IMR-90 (cell line): ENCODE results near the gene MTUS2. TPM values are rescaled to one million over a fixed set of nuclear protein-coding genes. Genes with fewer than 3 reads are reported as not detected.

Experiments
- ATAC-seq: fragments of 200-7000 bp; cut with Tn5 transposase; 2 replicates; pipeline ENCODE4 v1.9.1; 2020; ENCODE audit warnings: low read depth, mild to moderate bottlenecking, moderate library complexity
- BruUV-seq: library from RNA; stranded (reverse); fragments of 400-500 nt; replicated peaks from 2 replicates; lab custom pipeline; 2021; lab: Mats Ljungman, UMichigan
- CTCF ChIA-PET: fragments of 300-600 bp; formaldehyde crosslinking; extraction: SDS; loops from one replicate; lab custom pipeline; 2021; ENCODE audit warnings: antibody characterized with exemption; lab: Yijun Ruan, JAX
- POLR2A ChIA-PET: fragments of 300-600 bp; sonication (Branson Sonifier 250); formaldehyde crosslinking; loops from one replicate; lab custom pipeline; 2022; ENCODE audit warnings: antibody characterized with exemption; ENCODE audit not compliant: unreplicated experiment; lab: Charles Lee
- DNase-seq: peaks from one replicate; pipeline ENCODE4 v3.0.0; 2013
- H2AFZ ChIP-seq: replicated peaks from 2 replicates; pipeline ENCODE3; 2013; ENCODE audit warnings: low read length, mild to moderate bottlenecking; ENCODE audit not compliant: poor library complexity
- H2AK5ac ChIP-seq: 2 replicates; pipeline ENCODE4 v1.6.1; 2013; ENCODE audit warnings: low read depth, low read length, inconsistent platforms
- H2AK9ac ChIP-seq: replicated peaks from 2 replicates; pipeline ENCODE3; 2013; ENCODE audit warnings: mild to moderate bottlenecking, low read depth, low read length, moderate library complexity; ENCODE audit not compliant: poor library complexity
- H2BK120ac ChIP-seq: 2 replicates; pipeline ENCODE4 v1.6.1; 2013; ENCODE audit warnings: low read depth, low read length, inconsistent platforms
- H2BK15ac ChIP-seq: 3 replicates; pipeline ENCODE4 v1.6.1; 2013; ENCODE audit warnings: low read depth, low read length, inconsistent platforms
- H2BK20ac ChIP-seq: 2 replicates; pipeline ENCODE4 v1.6.1; 2013; ENCODE audit warnings: low read depth, mild to moderate bottlenecking, inconsistent platforms, low read length, moderate library complexity
- H2BK5ac ChIP-seq: 2 replicates; pipeline ENCODE4 v1.6.1; 2013; ENCODE audit warnings: mild to moderate bottlenecking, low read depth, low read length, inconsistent platforms; ENCODE audit not compliant: poor library complexity, severe bottlenecking
- H3K14ac ChIP-seq: replicated peaks from 2 replicates; pipeline ENCODE4 v1.6.1; 2013; ENCODE audit warnings: low read depth, low read length, inconsistent platforms
- H3K18ac ChIP-seq: 2 replicates; pipeline ENCODE4 v1.6.1; 2013; ENCODE audit warnings: low read depth, low read length, control low read depth
- H3K23ac ChIP-seq: 2 replicates; pipeline ENCODE4 v1.6.1; 2013; ENCODE audit warnings: low read depth, low read length, inconsistent platforms
- H3K27ac ChIP-seq: 2 replicates; pipeline ENCODE4 v1.5.1; 2013; ENCODE audit warnings: mild to moderate bottlenecking, control low read depth, low read length; ENCODE audit not compliant: insufficient read depth
- H3K27me3 ChIP-seq: 2 replicates; pipeline ENCODE4 v1.6.1; 2013; ENCODE audit warnings: low read length; ENCODE audit not compliant: control insufficient read depth, insufficient read depth
- H3K36me3 ChIP-seq: 2 replicates; pipeline ENCODE4 v1.6.1; 2013; ENCODE audit warnings: low read length, mixed read lengths; ENCODE audit not compliant: control insufficient read depth, insufficient read depth
- H3K4ac ChIP-seq: 2 replicates; pipeline ENCODE4 v1.6.1; 2013; ENCODE audit warnings: low read depth, low read length, inconsistent platforms
- H3K4me1 ChIP-seq: 2 replicates; pipeline ENCODE4 v1.6.1; 2013; ENCODE audit warnings: low read length, mixed read lengths; ENCODE audit not compliant: control insufficient read depth, insufficient read depth
- H3K4me2 ChIP-seq: 2 replicates; pipeline ENCODE4 v1.6.1; 2013; ENCODE audit warnings: low read depth, mild to moderate bottlenecking, control low read depth, low read length, moderate library complexity
- H3K4me3 ChIP-seq: 2 replicates; pipeline ENCODE4 v1.5.1; 2013; ENCODE audit warnings: low read depth, mild to moderate bottlenecking, control low read depth, low read length, moderate library complexity; ENCODE audit not compliant: insufficient read depth
- H3K56ac ChIP-seq: 2 replicates; pipeline ENCODE4 v1.6.1; 2013; ENCODE audit warnings: low read length, inconsistent platforms; ENCODE audit not compliant: insufficient read depth; ENCODE audit errors: extremely low read depth
- H3K79me1 ChIP-seq, 2 experiments: 2 replicates each; pipeline ENCODE4 v1.6.1; 2013; ENCODE audit warnings: low read length in 2 of 2, inconsistent platforms in 1 of 2, low read depth in 1 of 2
- H3K9ac ChIP-seq: 2 replicates; pipeline ENCODE4 v1.6.1; 2013; ENCODE audit warnings: low read depth, low read length, control low read depth
- H3K9me1 ChIP-seq: 2 replicates; pipeline ENCODE4 v1.6.1; 2013; ENCODE audit warnings: low read length, inconsistent platforms; ENCODE audit not compliant: insufficient read depth
- H3K9me3 ChIP-seq: 2 replicates; pipeline ENCODE4 v1.6.1; 2013; ENCODE audit warnings: low read length; ENCODE audit not compliant: control insufficient read depth, insufficient read depth
- H4K20me1 ChIP-seq: 2 replicates; pipeline ENCODE4 v1.6.1; 2013; ENCODE audit warnings: low read length, inconsistent platforms; ENCODE audit not compliant: insufficient read depth
- H4K5ac ChIP-seq: 2 replicates; pipeline ENCODE4 v1.6.1; 2013; ENCODE audit warnings: mild to moderate bottlenecking, low read depth, low read length, control low read depth
- H4K8ac ChIP-seq, 2 experiments: 2 replicates each; pipeline ENCODE4 v1.6.1; 2013; ENCODE audit warnings: low read depth in 2 of 2, low read length in 2 of 2, control low read depth in 1 of 2, inconsistent platforms in 1 of 2
- H4K91ac ChIP-seq: 2 replicates; pipeline ENCODE4 v1.6.1; 2013; ENCODE audit warnings: low read depth, low read length, inconsistent platforms; ENCODE audit not compliant: insufficient read depth
- BHLHE40 ChIP-seq: fragments of 150-350 bp; IDR thresholded peaks from 2 replicates; pipeline ENCODE4 v1.6.1; 2016; ENCODE audit warnings: mild to moderate bottlenecking, low read depth, low read length
- CEBPB ChIP-seq: IDR thresholded peaks from 2 replicates; pipeline ENCODE4 v1.6.1; 2012; ENCODE audit warnings: low read depth, low read length, improper control_type of control experiment
- CHD1 ChIP-seq: IDR thresholded peaks from 2 replicates; pipeline ENCODE4 v1.6.1; 2012; ENCODE audit warnings: low read depth, low read length, improper control_type of control experiment
- ELK1 ChIP-seq: fragments of 150-350 bp; IDR thresholded peaks from 2 replicates; pipeline ENCODE4 v1.6.1; 2016; ENCODE audit warnings: low read depth, mild to moderate bottlenecking, low read length, moderate library complexity, borderline replicate concordance
- FOS ChIP-seq: fragments of 150-350 bp; IDR thresholded peaks from 2 replicates; pipeline ENCODE4 v1.6.1; 2016; ENCODE audit warnings: low read depth, low read length
- MAFK ChIP-seq: IDR thresholded peaks from 2 replicates; pipeline ENCODE4 v1.6.1; 2012; ENCODE audit warnings: low read depth, low read length, improper control_type of control experiment
- MAZ ChIP-seq: IDR thresholded peaks from 2 replicates; pipeline ENCODE4 v1.6.1; 2012; ENCODE audit warnings: low read depth, mild to moderate bottlenecking, low read length, improper control_type of control experiment, moderate library complexity, borderline replicate concordance
- MXI1 ChIP-seq: IDR thresholded peaks from 2 replicates; pipeline ENCODE4 v1.6.1; 2012; ENCODE audit warnings: low read depth, mild to moderate bottlenecking, low read length, moderate library complexity, borderline replicate concordance
- NFE2L2 ChIP-seq: fragments of 150-350 bp; IDR thresholded peaks from 2 replicates; pipeline ENCODE4 v1.6.1; 2016; ENCODE audit warnings: low read depth, mild to moderate bottlenecking, low read length
- RCOR1 ChIP-seq: IDR thresholded peaks from 2 replicates; pipeline ENCODE4 v1.6.1; 2012; ENCODE audit warnings: mild to moderate bottlenecking, low read length, improper control_type of control experiment; ENCODE audit not compliant: insufficient replicate concordance
- RFX5 ChIP-seq: IDR thresholded peaks from 2 replicates; pipeline ENCODE4 v1.8.0; 2012; ENCODE audit warnings: low read depth, mild to moderate bottlenecking, low read length, moderate library complexity
- SMC3 ChIP-seq: fragments of 150-350 bp; IDR thresholded peaks from 2 replicates; pipeline ENCODE4 v1.6.1; 2016; ENCODE audit warnings: low read depth, mild to moderate bottlenecking, antibody characterized with exemption, low read length, moderate library complexity
- USF2 ChIP-seq: fragments of 150-350 bp; IDR thresholded peaks from 2 replicates; pipeline ENCODE4 v1.6.1; 2017; ENCODE audit warnings: mild to moderate bottlenecking, antibody characterized with exemption, low read length, low read depth
- WGBS, 2 experiments: methylation state at CpG; one replicate each; pipeline versions ENCODE4 v1.1.5 to v1.1.7; 2013; ENCODE audit warnings: missing lambda C conversion rate in 2 of 2; ENCODE audit not compliant: insufficient read length in 1 of 2; ENCODE audit errors: extremely low coverage in 2 of 2; 5-methylcytosine and 5-hydroxymethylcytosine counted together
- dilution Hi-C: fragments of 300-500 bp; cut with HindIII; formaldehyde crosslinking; loops from one replicate; pipeline ENCODE4 v1.14.3; 2018; ENCODE audit warnings: low sequenced_read_pairs; ENCODE audit not compliant: unreplicated experiment
- in situ Hi-C: fragments of 300-500 bp; cut with MboI; formaldehyde crosslinking; loops from 3 replicates; pipeline ENCODE4 v1.14.3; 2019; ENCODE audit warnings: low sequenced_read_pairs, inconsistent platforms, mixed read lengths
- intact Hi-C: fragments of 100-400 bp; cut with micrococcal nuclease; formaldehyde crosslinking; loops from 2 replicates; pipeline ENCODE4 v1.10.0; 2022
- polyA plus RNA-seq, 3 experiments: library from polyadenylated mRNA; depleted of rRNA; stranded (reverse); fragments of >200 nt; gene quantifications; 2 replicates each; pipeline ENCODE4 v1.2.3, GENCODE V29; 2012; ENCODE audit warnings: low replicate concordance in 1 of 3
- total RNA-seq: library from RNA; depleted of rRNA; stranded (reverse); fragments of >200 nt; gene quantifications from 2 replicates; pipeline ENCODE4 v1.2.3, GENCODE V29; 2012

MTUS2 gene
- total and polyA plus RNA-seq, 2 of the 4 experiments (the other 2 are of a cell fraction) = under 0.01 to 0.02 TPM

- TF ChIP-seq ELK1 (no peak), FOS (no peak), RFX5 (no peak), MAZ (no peak), SMC3 (no peak), MXI1 (no peak), BHLHE40 (no peak), CEBPB (no peak), USF2 (no peak), CHD1 (no peak), MAFK (no peak), RCOR1 (no peak), NFE2L2 (no peak)
- DNase-seq = no peak
- H3K4ac ChIP-seq = no peak overlapping the region
- no peaks in the 10 kb centered on the region for H3K79me1 ChIP-seq
- no peak overlapping the region for H4K8ac ChIP-seq
- H3K56ac ChIP-seq = no peak overlapping the region
- no peak overlapping the region for H4K91ac ChIP-seq
- no peaks in the 10 kb centered on the region for H4K20me1 ChIP-seq
- H3K18ac ChIP-seq = no peak overlapping the region
- no peak overlapping the region for H2AK5ac ChIP-seq
- dilution Hi-C loops = no loop called here
- H3K4me2 ChIP-seq = no peak overlapping the region
- in situ Hi-C loops = no loop called here
- BruUV-seq = no TSS peak
- H3K9me1 ChIP-seq = no peaks in the 10 kb centered on the region
- H3K14ac ChIP-seq = no peak overlapping the region
- H3K23ac ChIP-seq = no peak overlapping the region
- H2BK15ac ChIP-seq = no peak overlapping the region
- no peak overlapping the region for H2AFZ ChIP-seq
- peaks cover 9% of the 10 kb centered on the region for H3K9me3 ChIP-seq
- ChIA-PET POLR2A (no interaction called here), CTCF (no interaction called here)
- no peak overlapping the region for H2BK5ac ChIP-seq
- no peaks in the 10 kb centered on the region for H3K36me3 ChIP-seq
- H3K4me1 ChIP-seq = no peaks in the 10 kb centered on the region
- no peak overlapping the region for H4K5ac ChIP-seq
- no peak overlapping the region for H2BK120ac ChIP-seq
- no peak overlapping the region for H3K27ac ChIP-seq
- no peak for ATAC-seq
- no CpG with 5 or more reads among the region's 3 CpGs for WGBS, 2 experiments
- no peak overlapping the region for H3K9ac ChIP-seq
- H2BK20ac ChIP-seq = no peak overlapping the region
- intact Hi-C loops = no loop called here
- no peak overlapping the region for H3K4me3 ChIP-seq
- no peaks in the 10 kb centered on the region for H3K27me3 ChIP-seq
- no peak overlapping the region for H2AK9ac ChIP-seq
These were observed 281.8 kb downstream of the MTUS2 start for GRCh38 chr13:29101905-29102304.
